SU-DHL-6 (cell line): Measurements from ENCODE around the gene TFG.

Source experiments
- CTCF ChIP-seq: fragments of 200-600 bp; sonication (generic); IDR thresholded peaks from one replicate; pipeline ENCODE4 v1.5.1; 2017; ENCODE audit warnings: antibody characterized with exemption, mild to moderate bottlenecking, low read length, moderate library complexity; ENCODE audit not compliant: insufficient read depth, poor library complexity, severe bottlenecking
- EZH2phosphoT487 ChIP-seq: fragments of 200-600 bp; sonication (generic), shearing (Covaris generic); conservative IDR thresholded peaks from 2 replicates; pipeline ENCODE4 v1.6.1; 2018; ENCODE audit warnings: mild to moderate bottlenecking, antibody characterized with exemption, low read length, moderate library complexity, mixed read lengths

- TF ChIP-seq CTCF, result no peak
- no peak for TF ChIP-seq EZH2phosphoT487
These were observed 47.0 kb upstream of the TFG start for GRCh38 chr3:100662113-100662823.
